GM12874 (cell line): ENCODE measurements around the gene REELD1.

Experiments
- CTCF ChIP-seq: IDR thresholded peaks from 2 replicates; pipeline ENCODE4 v1.5.1; 2011; ENCODE audit warnings: low read depth, mild to moderate bottlenecking, control low read depth, low read length, moderate library complexity; ENCODE audit not compliant: insufficient read depth

The REELD1 gene

GRCh38 chr4:146214238-146214637 lies at the start of gene REELD1:
REELD1 (plus strand) TSS chr4:146214538; CDS start chr4:146216953, 2,415 bp downstream.
- no peak for TF ChIP-seq CTCF

GRCh38 chr4:146165221-146165620 lies 49.1 kb upstream of the REELD1 start:
- TF ChIP-seq CTCF, result no peak

GRCh38 chr4:146165840-146166239 lies 48.5 kb upstream of the REELD1 start:
- TF ChIP-seq CTCF, result no peak

- TF ChIP-seq CTCF, result no peak
Observed at GRCh38 chr4:146170149-146170548, 44.2 kb upstream of the REELD1 start.

GRCh38 chr4:146175541-146176453 lies 38.5 kb upstream of the REELD1 start, which contains the start of gene LSM6:
LSM6 (plus strand) TSS chr4:146175718; CDS start chr4:146182922, 7,204 bp downstream.
- TF ChIP-seq CTCF, result 0 out of 2 replicates have a peak, but pooled peaks have one; percentile 12

GRCh38 chr4:146176891-146177290 lies 37.4 kb upstream of the REELD1 start:
- TF ChIP-seq CTCF, result no peak

GRCh38 chr4:146178126-146178525 lies 36.2 kb upstream of the REELD1 start:
- TF ChIP-seq CTCF, result no peak
